Hematopoietic multipotent progenitor cell treated with erythropoietin and hydrocortisone succinate and interleukin-3 and kit ligand, for 4 days (in vitro differentiated cells): ENCODE data around the gene ITPRIP.

Experiments
- DNase-seq: peaks from one replicate; pipeline ENCODE4 v3.0.0-alpha.2; 2015

The ITPRIP gene

GRCh38 chr10:104304927-104305326 is 33.3 kb downstream of the ITPRIP start:
- DNase-seq, result no peak

GRCh38 chr10:104304356-104304745 is 33.9 kb downstream of the ITPRIP start:
- no peak for DNase-seq

GRCh38 chr10:104303594-104304355 is 34.5 kb downstream of the ITPRIP start:
- no peak for DNase-seq

GRCh38 chr10:104301907-104302690 is 36.2 kb downstream of the ITPRIP start:
- no peak for DNase-seq

GRCh38 chr10:104300736-104301292 is 37.5 kb downstream of the ITPRIP start:
- DNase-seq, result no peak

GRCh38 chr10:104300002-104300735 is 38.1 kb downstream of the ITPRIP start:
- no peak for DNase-seq

GRCh38 chr10:104299031-104299904 is 39.0 kb downstream of the ITPRIP start:
- DNase-seq, result peak; percentile 40

- DNase-seq, result peak; percentile 52
Measured at GRCh38 chr10:104297697-104298660, 40.3 kb downstream of the ITPRIP start.

- no peak for DNase-seq
Measured at GRCh38 chr10:104296687-104297436, 41.4 kb downstream of the ITPRIP start.

GRCh38 chr10:104293781-104294321 is 44.4 kb downstream of the ITPRIP start:
- no peak for DNase-seq

GRCh38 chr10:104293011-104293410 is 45.3 kb downstream of the ITPRIP start:
- DNase-seq, result peak; percentile 21

GRCh38 chr10:104291439-104291951 is 46.8 kb downstream of the ITPRIP start:
- DNase-seq, result peak; percentile 96

GRCh38 chr10:104288355-104288754 is 49.9 kb downstream of the ITPRIP start:
- no peak for DNase-seq

- no peak for DNase-seq
Measured at GRCh38 chr10:104286939-104287338, 51.3 kb downstream of the ITPRIP start.

GRCh38 chr10:104284846-104285245 is 53.4 kb downstream of the ITPRIP start:
- DNase-seq, result no peak

- DNase-seq, result no peak
Measured at GRCh38 chr10:104281694-104282093, 56.6 kb downstream of the ITPRIP start.

- no peak for DNase-seq
Measured at GRCh38 chr10:104279550-104280259, 58.6 kb downstream of the ITPRIP start.

- no peak for DNase-seq
Measured at GRCh38 chr10:104277785-104278184, 60.5 kb downstream of the ITPRIP start.

- DNase-seq, result no peak
Measured at GRCh38 chr10:104276192-104276591, 62.1 kb downstream of the ITPRIP start.
